NB4 (cell line): ENCODE data around the gene QSOX1.

Experiments used
- DNase-seq: peaks from one replicate; pipeline ENCODE4 v3.0.0; 2010; ENCODE audit warnings: low read depth
- H3K4me3 ChIP-seq: one replicate; pipeline ENCODE4 v1.5.1; 2011; ENCODE audit warnings: mild to moderate bottlenecking, low read depth, low read length, moderate library complexity
- MAX ChIP-seq: IDR thresholded peaks from 2 replicates; pipeline ENCODE4 v1.6.1; 2011; ENCODE audit warnings: low read depth, low read length
- MYC ChIP-seq: IDR thresholded peaks from 2 replicates; pipeline ENCODE4 v1.6.1; 2011; ENCODE audit warnings: low read depth, low read length
- POLR2A ChIP-seq: IDR thresholded peaks from 2 replicates; pipeline ENCODE4 v1.6.1; 2011; ENCODE audit warnings: mild to moderate bottlenecking; ENCODE audit not compliant: insufficient read length; ENCODE audit errors: extremely low read depth
- TF ChIP-seq, protein P1 (sequence below): IDR thresholded peaks from one replicate; pipeline ENCODE4 v1.5.1; 2012; ENCODE audit warnings: low read depth, low read length

Gene QSOX1

DNA sequence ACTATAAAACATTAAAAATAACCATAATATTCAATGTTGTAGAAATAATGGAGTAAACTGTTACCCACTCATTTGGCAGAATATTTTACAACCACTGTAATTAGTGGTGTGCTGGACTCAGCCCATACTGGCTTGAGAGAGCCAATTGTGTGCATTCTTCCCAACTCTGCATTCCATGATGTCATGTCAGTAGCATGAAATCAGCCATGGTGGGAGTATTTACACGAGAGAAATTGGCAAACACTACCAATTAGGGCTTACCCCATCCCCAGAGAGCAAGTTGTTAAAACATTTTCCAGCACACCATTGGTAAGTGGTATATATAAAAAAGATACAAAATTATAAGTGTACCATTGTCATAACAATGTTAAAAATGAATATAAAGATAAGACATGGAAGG, 19.1 kb upstream of the QSOX1 start:
- H3K4me3 ChIP-seq: no peak overlapping the region
- no peak for DNase-seq
- TF ChIP-seq POLR2A (no peak), MAX (no peak), MYC (no peak)
- TF ChIP-seq, protein P1, sequence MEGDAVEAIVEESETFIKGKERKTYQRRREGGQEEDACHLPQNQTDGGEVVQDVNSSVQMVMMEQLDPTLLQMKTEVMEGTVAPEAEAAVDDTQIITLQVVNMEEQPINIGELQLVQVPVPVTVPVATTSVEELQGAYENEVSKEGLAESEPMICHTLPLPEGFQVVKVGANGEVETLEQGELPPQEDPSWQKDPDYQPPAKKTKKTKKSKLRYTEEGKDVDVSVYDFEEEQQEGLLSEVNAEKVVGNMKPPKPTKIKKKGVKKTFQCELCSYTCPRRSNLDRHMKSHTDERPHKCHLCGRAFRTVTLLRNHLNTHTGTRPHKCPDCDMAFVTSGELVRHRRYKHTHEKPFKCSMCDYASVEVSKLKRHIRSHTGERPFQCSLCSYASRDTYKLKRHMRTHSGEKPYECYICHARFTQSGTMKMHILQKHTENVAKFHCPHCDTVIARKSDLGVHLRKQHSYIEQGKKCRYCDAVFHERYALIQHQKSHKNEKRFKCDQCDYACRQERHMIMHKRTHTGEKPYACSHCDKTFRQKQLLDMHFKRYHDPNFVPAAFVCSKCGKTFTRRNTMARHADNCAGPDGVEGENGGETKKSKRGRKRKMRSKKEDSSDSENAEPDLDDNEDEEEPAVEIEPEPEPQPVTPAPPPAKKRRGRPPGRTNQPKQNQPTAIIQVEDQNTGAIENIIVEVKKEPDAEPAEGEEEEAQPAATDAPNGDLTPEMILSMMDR: no peak

DNA sequence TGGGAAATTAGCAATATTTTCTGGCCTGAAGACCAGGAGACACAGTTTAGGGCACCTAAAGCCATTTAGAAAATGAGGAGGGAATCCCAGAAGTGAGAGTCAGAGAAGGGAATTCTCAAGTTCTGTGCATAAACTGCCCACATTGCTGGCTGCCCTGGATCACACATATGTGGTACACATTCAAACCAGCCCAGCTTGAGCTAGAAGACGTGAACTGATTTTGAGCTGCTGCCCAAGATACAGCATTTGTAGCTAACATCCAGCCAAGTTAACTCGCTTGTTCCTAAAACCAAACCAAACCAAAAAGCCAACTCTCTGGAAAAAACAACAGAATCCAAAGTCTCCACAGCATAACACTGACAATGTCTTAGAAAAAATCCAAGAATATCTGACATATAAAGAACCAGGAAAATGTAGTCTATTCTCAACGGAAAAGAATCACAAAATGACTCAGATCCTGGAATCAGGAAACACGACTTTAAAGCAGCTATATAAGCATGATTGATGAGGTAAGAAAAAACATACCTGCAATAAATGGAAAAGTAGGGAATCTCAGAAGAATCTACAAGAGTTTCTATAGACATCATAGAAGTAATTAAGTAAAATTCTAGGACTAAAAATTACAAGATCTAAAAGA, 18.2 kb upstream of the QSOX1 start:
- H3K4me3 ChIP-seq: no peak overlapping the region
- DNase-seq: no peak
- TF ChIP-seq MAX (no peak), MYC (no peak), POLR2A (no peak)
- TF ChIP-seq, protein P1: no peak

GRCh38 chr1:180136968-180137356, 17.7 kb upstream of the QSOX1 start:
- no peak overlapping the region for H3K4me3 ChIP-seq
- DNase-seq: no peak
- TF ChIP-seq POLR2A (no peak), MYC (no peak), MAX (no peak)
- TF ChIP-seq, protein P1: no peak

- H3K4me3 ChIP-seq: no peak overlapping the region
- DNase-seq: no peak
- no peak for TF ChIP-seq MAX
- no peak for TF ChIP-seq POLR2A
- no peak for TF ChIP-seq MYC
- TF ChIP-seq, protein P1: no peak
Observed at GRCh38 chr1:180137776-180138175, 16.9 kb upstream of the QSOX1 start.

GRCh38 chr1:180141381-180141934, 13.2 kb upstream of the QSOX1 start:
- TF ChIP-seq, protein P1: no peak
- TF ChIP-seq POLR2A (no peak), MAX (no peak), MYC (no peak)
- no peak overlapping the region for H3K4me3 ChIP-seq
- no peak for DNase-seq
